ENCODE data around the gene NRXN3. TPM values are rescaled to one million over a fixed set of nuclear protein-coding genes. Genes with fewer than 3 reads are reported as not detected.

The NRXN3 gene
- total and polyA plus RNA-seq, 2 experiments from 2014 or later, result 0.08 to 0.11 TPM

DNA sequence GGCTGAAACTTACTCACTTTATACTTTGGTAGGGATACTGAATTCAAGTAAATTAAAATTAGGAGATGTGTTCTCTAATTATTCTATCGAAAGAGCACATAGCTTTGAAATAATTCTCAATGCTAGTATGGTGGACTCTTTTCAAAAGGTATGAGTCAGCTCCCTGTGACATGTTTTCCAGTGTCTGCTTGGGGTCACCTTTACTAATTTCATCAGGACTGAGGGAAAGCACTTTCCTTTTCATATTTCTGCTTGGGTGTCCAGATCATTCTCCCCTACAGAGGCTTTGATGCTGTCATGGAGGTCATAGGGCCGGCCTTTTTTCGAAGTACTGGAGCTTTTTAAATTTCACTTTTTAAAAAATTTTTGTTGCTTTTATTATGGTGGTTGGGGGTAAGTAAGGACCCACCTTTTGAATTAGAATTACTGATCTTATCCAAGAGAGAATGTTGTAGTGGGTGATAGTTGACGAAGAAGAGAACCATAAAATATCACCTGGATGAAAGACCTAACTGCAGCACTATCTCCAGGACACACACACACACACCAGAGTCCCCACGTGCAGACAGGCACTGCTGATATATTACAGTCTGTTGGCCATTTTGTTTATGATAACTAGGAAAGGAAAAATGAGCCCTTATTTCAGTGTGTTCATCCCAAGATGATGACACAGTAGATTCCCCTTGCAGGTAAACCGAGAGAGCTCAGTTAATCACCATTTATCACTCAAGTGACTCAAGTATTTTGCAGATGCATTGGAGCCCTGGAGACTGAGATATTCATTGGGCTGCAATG lies 1482.5 kb downstream of the NRXN3 start:
- DNase-seq, result no peak
- H3F3A ChIP-seq (ENCODE audit: insufficient read depth), result no peaks in the 10 kb centered on the region
- TF ChIP-seq EZH2 (IDR thresholded peaks at IDR 0.05; ENCODE audit: insufficient read depth, poor library complexity, severe bottlenecking), result no peak
- TF ChIP-seq EZH2phosphoT487 (IDR thresholded peaks at IDR 0.05; ENCODE audit: insufficient read depth, low read depth), result no peak
- no peak overlapping the region for H3K9ac ChIP-seq
- H3K4me2 ChIP-seq (ENCODE audit: unreplicated experiment), result no peak overlapping the region
- H3K27ac ChIP-seq, result no peak overlapping the region
- no peaks in the 10 kb centered on the region for H4K20me1 ChIP-seq (ENCODE audit: insufficient read depth)
- no peaks in the 10 kb centered on the region for H3K9me2 ChIP-seq (ENCODE audit: insufficient read depth)
- in situ Hi-C loops (cut with MboI), result no loop called here
- WGBS, 2 experiments (ENCODE audit: low coverage in 1 of 2, low lambda C conversion rate in 2 of 2, missing lambda C conversion rate in 2 of 2), result 15 to 21% methylated on average over 6 of the region's 6 CpGs
- no peaks in the 10 kb centered on the region for H3K36me3 ChIP-seq (ENCODE audit: low read depth)
- no peaks in the 10 kb centered on the region for H3K27me3 ChIP-seq (replicated peaks; ENCODE audit: insufficient read depth)
- H2AFZ ChIP-seq, result no peak overlapping the region
- no peaks in the 10 kb centered on the region for H3K9me3 ChIP-seq (ENCODE audit: low read depth)
- H3K4me1 ChIP-seq (ENCODE audit: insufficient read depth), result no peaks in the 10 kb centered on the region
- H3K79me2 ChIP-seq (ENCODE audit: insufficient read depth), result no peaks in the 10 kb centered on the region
- H3K4me3 ChIP-seq, result no peak overlapping the region

- H3K9me2 ChIP-seq (ENCODE audit: insufficient read depth), result no peaks in the 10 kb centered on the region
- H3K79me2 ChIP-seq (ENCODE audit: insufficient read depth), result no peaks in the 10 kb centered on the region
- no peak for DNase-seq
- H3K27ac ChIP-seq, result no peak overlapping the region
- no peaks in the 10 kb centered on the region for H3K36me3 ChIP-seq (ENCODE audit: low read depth)
- in situ Hi-C loops (cut with MboI), result no loop called here
- no peak overlapping the region for H3K9ac ChIP-seq
- H3F3A ChIP-seq (ENCODE audit: insufficient read depth), result no peaks in the 10 kb centered on the region
- no peak for TF ChIP-seq EZH2phosphoT487 (IDR thresholded peaks at IDR 0.05; ENCODE audit: insufficient read depth, low read depth)
- no peak for TF ChIP-seq EZH2 (IDR thresholded peaks at IDR 0.05; ENCODE audit: insufficient read depth, poor library complexity, severe bottlenecking)
- WGBS, 2 experiments (ENCODE audit: low coverage in 1 of 2, low lambda C conversion rate in 2 of 2, missing lambda C conversion rate in 2 of 2), result 48 to 62% methylated on average over 7 of the region's 7 CpGs
- H3K27me3 ChIP-seq (replicated peaks; ENCODE audit: insufficient read depth), result no peaks in the 10 kb centered on the region
- H3K4me3 ChIP-seq, result no peak overlapping the region
- no peaks in the 10 kb centered on the region for H4K20me1 ChIP-seq (ENCODE audit: insufficient read depth)
- H2AFZ ChIP-seq, result no peak overlapping the region
- no peaks in the 10 kb centered on the region for H3K9me3 ChIP-seq (ENCODE audit: low read depth)
- H3K4me1 ChIP-seq (ENCODE audit: insufficient read depth), result no peaks in the 10 kb centered on the region
- H3K4me2 ChIP-seq (ENCODE audit: unreplicated experiment), result no peak overlapping the region
These were observed 1485.9 kb downstream of the NRXN3 start for GRCh38 chr14:79656056-79656455.

DNA sequence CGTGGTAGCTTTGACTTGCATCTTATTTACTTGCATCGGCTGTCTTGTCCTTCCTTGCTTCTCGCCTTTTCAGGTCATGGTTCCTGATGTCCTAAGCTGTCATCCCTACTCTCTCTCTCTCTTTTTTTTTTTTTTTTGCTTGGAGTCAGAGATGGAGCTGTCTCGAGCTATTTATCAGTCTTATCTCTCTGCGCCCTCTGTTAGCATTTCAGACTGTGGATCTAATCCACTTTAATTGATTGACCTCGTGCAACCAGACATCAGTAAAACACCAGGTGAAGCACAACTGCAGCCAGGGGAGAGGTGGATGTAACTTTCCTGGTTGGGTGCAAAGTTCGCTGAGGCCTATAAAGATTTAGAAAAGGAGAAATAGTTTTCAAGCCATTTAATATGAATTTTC lies 1486.3 kb downstream of the NRXN3 start:
- no peaks in the 10 kb centered on the region for H3K9me3 ChIP-seq (ENCODE audit: low read depth)
- in situ Hi-C loops (cut with MboI), result no loop called here
- no peaks in the 10 kb centered on the region for H3K27me3 ChIP-seq (replicated peaks; ENCODE audit: insufficient read depth)
- no peaks in the 10 kb centered on the region for H3K9me2 ChIP-seq (ENCODE audit: insufficient read depth)
- H3K9ac ChIP-seq, result no peak overlapping the region
- no peak overlapping the region for H3K4me2 ChIP-seq (ENCODE audit: unreplicated experiment)
- H3K36me3 ChIP-seq (ENCODE audit: low read depth), result no peaks in the 10 kb centered on the region
- no peak overlapping the region for H2AFZ ChIP-seq
- H3K4me1 ChIP-seq (ENCODE audit: insufficient read depth), result no peaks in the 10 kb centered on the region
- no peaks in the 10 kb centered on the region for H4K20me1 ChIP-seq (ENCODE audit: insufficient read depth)
- DNase-seq, result no peak
- TF ChIP-seq EZH2phosphoT487 (IDR thresholded peaks at IDR 0.05; ENCODE audit: insufficient read depth, low read depth) (no peak), EZH2 (IDR thresholded peaks at IDR 0.05; ENCODE audit: insufficient read depth, poor library complexity, severe bottlenecking) (no peak)
- no peaks in the 10 kb centered on the region for H3K79me2 ChIP-seq (ENCODE audit: insufficient read depth)
- WGBS, 2 experiments (ENCODE audit: low coverage in 1 of 2, low lambda C conversion rate in 2 of 2, missing lambda C conversion rate in 2 of 2), result 20 to 21% methylated on average over 7 of the region's 7 CpGs
- no peaks in the 10 kb centered on the region for H3F3A ChIP-seq (ENCODE audit: insufficient read depth)
- no peak overlapping the region for H3K4me3 ChIP-seq
- no peak overlapping the region for H3K27ac ChIP-seq

DNA sequence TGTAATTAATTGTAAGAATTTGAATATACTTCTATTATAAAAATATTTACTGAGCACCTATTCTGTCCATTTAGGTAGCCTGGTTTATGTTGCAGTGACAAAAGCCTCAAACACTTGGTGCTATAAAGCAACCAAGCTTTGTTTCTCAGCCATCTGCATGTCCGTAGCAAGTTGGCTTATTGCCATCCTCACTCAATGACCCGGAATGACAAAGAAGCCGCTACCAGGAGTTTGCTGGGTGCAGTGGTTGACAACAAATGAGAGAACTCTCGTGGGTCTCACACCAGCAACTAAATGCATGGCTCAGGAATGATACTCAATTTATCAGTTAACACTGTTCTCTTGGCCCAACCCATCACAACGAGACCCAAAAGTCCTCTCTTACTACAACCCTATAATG lies 1488.0 kb downstream of the NRXN3 start:
- TF ChIP-seq EZH2 (IDR thresholded peaks at IDR 0.05; ENCODE audit: insufficient read depth, poor library complexity, severe bottlenecking) (no peak), EZH2phosphoT487 (IDR thresholded peaks at IDR 0.05; ENCODE audit: insufficient read depth, low read depth) (no peak)
- H4K20me1 ChIP-seq (ENCODE audit: insufficient read depth), result no peaks in the 10 kb centered on the region
- no peak overlapping the region for H3K27ac ChIP-seq
- no peaks in the 10 kb centered on the region for H3K9me3 ChIP-seq (ENCODE audit: low read depth)
- H2AFZ ChIP-seq, result no peak overlapping the region
- H3K4me1 ChIP-seq (ENCODE audit: insufficient read depth), result no peaks in the 10 kb centered on the region
- no peaks in the 10 kb centered on the region for H3K27me3 ChIP-seq (replicated peaks; ENCODE audit: insufficient read depth)
- H3K4me3 ChIP-seq, result no peak overlapping the region
- H3K36me3 ChIP-seq (ENCODE audit: low read depth), result no peaks in the 10 kb centered on the region
- no peaks in the 10 kb centered on the region for H3F3A ChIP-seq (ENCODE audit: insufficient read depth)
- 23 to 26% methylated on average over 5 of the region's 5 CpGs for WGBS, 2 experiments (ENCODE audit: low coverage in 1 of 2, low lambda C conversion rate in 2 of 2, missing lambda C conversion rate in 2 of 2)
- H3K9me2 ChIP-seq (ENCODE audit: insufficient read depth), result no peaks in the 10 kb centered on the region
- H3K4me2 ChIP-seq (ENCODE audit: unreplicated experiment), result no peak overlapping the region
- no peak overlapping the region for H3K9ac ChIP-seq
- DNase-seq, result no peak
- in situ Hi-C loops (cut with MboI), result no loop called here
- H3K79me2 ChIP-seq (ENCODE audit: insufficient read depth), result no peaks in the 10 kb centered on the region
